NCI-H1436 (cell line): ENCODE data around the gene RBMX.
"Not testable (repeated sequence)": the region's sequence is repeated elsewhere in the genome, so short reads cannot be mapped to it uniquely, and the experiment has no call there.

Experiments
- DNase-seq: peaks from one replicate; lab custom pipeline; 2025; lab: John Stamatoyannopoulos, UW

The RBMX gene

DNA sequence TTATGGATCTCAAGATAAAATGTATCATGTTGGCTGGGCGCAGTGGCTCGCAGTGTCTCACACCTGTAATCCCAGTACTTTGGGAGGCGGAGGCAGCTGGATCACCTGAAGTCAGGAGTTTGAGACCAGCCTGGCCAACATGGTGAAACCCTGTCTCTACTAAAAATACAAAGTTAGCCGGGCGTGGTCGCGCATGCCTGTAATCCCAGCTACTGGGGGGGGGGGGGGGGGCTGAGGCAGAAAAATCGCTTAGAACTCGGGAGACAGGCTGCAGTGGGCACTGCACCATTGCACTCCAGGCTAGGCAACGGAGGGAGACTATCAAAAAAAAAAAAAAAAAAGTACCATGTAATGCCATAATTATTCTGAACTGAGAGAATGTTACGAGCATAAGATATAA lies 2.1 kb downstream of the RBMX start:
- DNase-seq: no peak

GRCh38 chrX:136874114-136874513 lies 6.4 kb downstream of the RBMX start:
- DNase-seq: not testable (repeated sequence)

DNA sequence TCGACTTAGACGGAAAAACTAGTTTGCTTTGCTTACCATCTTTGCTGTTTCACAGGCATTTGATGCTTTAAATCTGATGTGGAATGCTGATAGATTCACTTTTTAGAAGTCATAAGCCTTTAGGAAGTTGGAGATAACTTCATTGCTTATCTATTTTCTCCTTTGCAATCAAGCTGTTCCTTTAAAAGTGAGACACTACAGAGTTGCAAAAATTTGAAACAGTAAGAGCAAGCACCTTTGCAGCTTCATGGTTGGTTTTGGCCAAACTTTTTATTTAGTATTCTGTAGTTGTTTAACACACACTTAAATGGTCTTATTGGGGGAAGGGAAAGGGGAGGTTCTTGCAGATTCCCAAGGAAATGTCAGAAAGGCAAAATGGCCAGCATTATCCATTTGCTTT lies 7.3 kb downstream of the RBMX start:
- not testable (repeated sequence) for DNase-seq

DNA sequence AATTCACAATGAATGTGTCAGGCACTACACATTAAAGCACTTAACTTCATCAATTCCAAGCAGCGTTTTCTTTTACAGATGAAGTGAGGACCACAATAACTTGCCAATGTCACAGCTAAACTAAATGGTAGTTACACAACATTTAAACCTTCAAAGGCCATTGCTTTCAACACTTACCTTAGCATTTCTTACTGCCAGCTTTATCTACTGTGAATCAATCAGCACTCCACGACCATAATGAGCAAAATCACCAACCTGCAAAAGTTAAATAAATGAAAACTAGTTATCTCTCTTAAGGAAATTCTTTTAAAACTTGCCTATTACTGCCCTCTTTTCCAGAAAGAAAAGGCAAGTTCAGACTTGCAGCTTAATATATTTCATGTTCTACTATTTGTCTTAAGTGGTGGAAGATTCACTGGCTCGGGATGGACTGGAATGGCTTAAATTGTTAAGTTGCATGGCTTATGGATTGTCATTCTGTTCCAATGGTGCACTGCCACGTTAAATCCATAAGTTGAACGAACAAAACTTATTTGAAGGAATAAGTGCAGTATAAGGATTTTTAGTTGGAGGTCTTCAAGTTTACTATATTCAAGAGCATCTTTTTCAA lies 8.3 kb downstream of the RBMX start:
- no peak for DNase-seq

DNA sequence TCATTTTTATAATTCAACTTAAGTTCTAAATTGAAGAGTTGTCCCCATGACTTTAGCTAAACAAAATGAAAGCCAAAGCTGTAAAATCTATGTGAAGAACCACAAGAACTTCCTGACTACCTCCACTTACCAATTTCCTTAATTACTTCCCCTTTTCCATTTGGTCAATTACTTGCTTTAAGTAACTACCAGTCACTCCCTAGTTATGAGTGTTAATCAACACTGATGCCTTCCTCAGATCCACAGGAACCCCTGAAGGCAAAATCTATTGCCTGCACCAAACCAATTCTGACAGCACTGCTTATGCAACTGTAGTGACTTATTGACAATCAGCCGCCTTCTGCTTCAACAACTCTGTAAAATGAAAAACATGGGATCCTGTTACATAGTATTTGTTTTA lies 10.5 kb downstream of the RBMX start:
- DNase-seq: no peak

DNA sequence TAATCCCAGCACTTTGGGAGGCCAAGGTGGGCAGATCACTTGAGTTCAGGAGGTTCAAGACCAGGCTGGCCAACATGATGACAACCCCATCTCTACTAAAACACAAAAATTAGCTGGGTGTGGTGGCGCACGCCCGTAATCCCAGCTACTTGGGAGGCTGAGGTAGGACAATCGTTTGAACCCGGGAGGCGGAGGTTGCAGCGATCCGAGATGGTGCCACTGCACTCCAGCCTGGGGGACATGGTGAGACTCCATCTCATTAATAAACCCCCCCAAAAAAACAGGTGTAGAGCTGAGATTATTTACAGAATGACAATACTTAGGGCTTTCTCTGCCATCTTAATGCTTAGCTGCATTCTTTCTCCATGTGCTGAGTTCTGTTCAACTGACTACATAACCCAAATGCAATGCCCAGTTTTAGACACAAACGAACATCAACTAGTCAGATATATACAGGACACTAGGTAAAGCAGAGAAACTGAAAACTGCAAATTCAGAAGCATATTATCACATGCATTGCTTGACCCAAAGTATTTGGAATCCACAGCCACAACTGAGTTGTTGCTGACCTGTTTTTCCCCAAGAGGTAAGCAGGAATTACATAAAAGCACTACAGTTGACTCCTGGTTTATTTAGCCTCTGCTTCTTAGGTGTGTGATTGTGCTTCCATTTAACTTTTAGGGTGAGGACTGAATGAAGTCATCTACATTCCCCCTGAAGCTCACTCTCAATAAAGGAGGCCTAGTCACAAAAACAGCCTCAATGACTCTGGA lies 12.1 kb downstream of the RBMX start:
- no peak for DNase-seq

DNA sequence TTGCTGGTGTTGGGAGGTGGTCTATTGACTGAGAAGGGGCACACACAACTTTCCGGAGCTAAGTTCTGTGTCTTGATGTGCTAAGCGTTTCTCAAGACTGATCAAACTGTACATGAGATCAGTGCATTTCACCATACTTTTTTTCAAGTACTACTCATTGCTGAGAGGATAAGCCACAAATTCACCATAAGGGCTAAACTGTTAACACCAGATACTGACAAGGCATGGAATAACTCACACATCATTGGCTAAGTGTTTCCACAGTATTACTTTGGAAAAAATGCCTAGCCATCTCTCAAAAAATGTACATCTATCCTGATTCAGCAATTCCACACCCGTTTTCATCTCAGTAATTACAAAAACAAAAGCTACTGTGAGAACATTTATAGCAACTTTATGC lies 13.0 kb downstream of the RBMX start:
- DNase-seq: no peak

DNA sequence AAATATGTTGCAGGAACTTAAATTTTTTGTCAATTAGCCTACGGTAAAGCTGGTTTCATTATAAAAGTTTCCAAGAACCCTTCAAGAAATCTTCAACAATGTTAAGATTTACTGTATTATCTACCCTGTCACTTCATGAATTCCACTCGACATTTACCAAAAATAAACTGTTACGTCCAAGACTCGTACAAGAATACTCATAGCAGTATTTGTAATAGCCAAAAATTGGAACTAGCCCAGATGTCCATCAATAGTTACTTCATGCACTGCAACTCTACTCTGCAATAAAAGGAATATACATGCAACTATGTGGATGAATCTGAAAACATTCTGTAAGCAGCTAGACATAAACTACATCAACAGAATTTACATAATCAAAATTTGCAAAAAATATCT lies 13.4 kb downstream of the RBMX start:
- DNase-seq: no peak

GRCh38 chrX:136866337-136867095 lies 14.0 kb downstream of the RBMX start:
- no peak for DNase-seq

GRCh38 chrX:136865270-136866158 lies 15.0 kb downstream of the RBMX start:
- DNase-seq: no peak

DNA sequence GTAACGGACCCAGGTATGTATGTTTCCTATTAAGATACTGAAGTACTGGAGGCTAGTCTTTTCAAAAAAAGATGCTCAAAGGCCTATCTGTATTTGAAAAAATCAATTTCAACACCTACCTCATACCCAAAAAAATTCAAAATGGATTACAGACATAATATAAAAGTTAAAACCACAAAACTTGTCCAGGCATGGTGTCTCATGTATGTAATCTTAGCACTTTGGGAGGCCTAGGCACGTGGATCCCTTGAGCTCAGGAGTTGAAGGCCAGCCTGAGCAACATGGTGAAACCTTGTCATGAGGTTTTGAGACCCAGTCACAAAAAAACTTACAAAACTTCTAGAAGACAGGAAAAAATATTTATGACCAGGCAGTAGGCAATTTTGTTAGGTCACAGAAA lies 16.7 kb downstream of the RBMX start:
- no peak for DNase-seq

DNA sequence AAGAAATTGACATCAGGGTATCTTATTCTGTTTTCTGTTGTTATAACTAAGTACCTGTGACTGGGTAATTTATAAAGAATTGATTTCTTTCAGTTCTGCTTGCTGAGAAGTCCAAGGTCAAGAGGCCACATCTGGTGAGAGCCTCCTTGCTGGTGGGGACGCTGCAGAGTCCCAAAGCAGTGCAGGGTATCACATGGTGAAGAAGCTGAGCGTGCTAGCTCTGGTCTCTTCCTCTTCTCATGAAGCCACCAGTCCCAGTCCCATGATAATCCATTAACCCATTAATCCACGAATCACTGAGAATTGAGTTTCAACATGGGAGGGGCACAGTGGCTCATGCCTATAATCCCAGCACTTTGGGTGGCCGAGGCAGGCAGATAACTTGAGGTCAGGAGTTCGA lies 18.0 kb downstream of the RBMX start:
- DNase-seq: no peak

- no peak for DNase-seq
Observed at GRCh38 chrX:136861877-136862276, 18.6 kb downstream of the RBMX start.

DNA sequence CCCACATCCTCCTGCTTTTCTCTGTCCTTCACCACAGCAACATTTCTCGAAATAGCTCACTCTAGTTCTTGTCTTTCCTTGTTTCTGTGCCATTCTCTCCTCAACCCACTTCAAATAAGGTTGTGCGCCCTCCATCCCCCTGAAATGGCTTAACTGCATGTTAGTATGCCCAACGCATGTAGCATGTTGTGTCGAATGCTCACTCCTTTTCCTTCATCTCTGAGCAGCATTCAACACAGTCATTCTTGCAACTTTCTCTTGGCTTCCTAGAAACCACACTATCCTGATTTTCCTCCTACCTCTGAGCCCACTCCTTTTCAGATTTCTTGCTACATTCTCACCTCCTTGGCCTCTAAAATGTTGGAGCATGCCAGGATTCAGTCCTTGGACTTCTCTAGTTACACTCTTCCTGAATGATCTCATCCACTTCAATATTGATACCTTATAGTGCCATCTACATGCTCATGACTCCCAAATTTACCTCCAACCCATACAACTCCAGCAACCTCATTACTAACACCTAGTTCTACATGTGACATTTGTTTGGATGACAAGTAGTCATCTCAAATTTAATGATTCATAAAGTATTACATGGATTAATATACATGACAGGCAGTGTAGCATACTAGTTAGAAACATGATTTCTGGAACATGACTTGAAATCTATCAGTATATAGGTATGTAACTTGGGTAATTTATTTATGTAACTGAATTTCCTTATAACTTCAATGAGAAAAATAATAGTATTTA lies 22.3 kb downstream of the RBMX start:
- DNase-seq: no peak

GRCh38 chrX:136856551-136856950 lies 24.0 kb downstream of the RBMX start:
- DNase-seq: no peak

GRCh38 chrX:136856050-136856449 lies 24.5 kb downstream of the RBMX start:
- no peak for DNase-seq

GRCh38 chrX:136851526-136851925 lies 29.0 kb downstream of the RBMX start:
- DNase-seq: no peak

DNA sequence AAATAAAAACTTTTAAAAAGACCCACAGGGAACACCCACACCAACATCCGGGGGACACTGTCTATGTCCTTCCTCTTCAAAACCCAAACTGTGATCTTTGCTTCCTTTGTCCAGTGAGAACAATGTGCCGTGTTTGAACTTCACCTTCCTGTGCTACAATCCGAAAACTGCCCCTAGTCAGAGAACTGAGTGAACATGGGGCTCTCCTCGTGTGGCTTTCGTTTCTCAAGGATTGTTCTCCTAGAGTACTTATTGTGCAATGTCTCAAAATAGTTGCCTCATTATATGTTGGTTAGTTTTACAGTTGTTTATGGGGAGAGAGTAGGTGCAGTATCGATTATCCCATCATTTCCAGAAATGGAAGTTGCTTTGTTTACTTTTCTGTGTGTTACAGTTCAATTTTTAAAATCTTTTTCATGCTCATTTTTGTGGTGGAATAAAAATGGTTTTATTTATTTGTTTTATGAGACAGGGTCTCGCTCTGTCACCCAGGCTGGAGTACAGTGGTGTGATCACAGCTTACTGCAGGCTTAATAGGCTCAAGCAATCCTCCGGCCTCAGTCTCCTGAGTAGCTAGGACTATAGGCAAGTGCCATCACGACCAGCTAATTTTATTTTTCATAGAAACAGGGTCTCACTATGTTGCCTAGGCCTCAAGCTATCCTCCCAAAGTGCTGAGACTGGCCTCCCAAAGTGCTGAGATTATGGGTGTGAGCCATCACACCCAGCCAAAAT lies 29.9 kb downstream of the RBMX start:
- DNase-seq: no peak

GRCh38 chrX:136849395-136849794 lies 31.1 kb downstream of the RBMX start:
- DNase-seq: no peak

GRCh38 chrX:136847874-136848273 lies 32.7 kb downstream of the RBMX start:
- no peak for DNase-seq

DNA sequence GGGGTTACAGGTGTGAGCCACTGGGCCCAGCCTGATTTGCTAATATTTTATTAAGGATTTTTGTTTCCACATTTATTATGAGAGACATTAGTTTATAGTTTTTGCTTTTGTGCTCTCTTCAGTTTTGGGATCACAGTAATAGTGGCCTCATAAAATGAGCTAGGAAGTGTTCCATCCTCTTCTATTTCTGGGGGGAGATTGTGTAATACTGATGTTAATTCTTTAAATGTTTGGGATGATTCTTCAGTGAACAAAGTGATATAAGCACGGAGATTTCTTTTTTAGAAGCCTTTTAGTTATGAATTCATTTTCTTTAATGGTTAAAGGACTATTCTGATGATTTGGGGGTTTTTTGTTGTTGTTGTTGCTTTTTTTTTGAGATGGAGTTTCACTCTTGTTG lies 41.3 kb downstream of the RBMX start:
- DNase-seq: no peak
